CD4-positive, alpha-beta memory T cell (primary cell): ENCODE data around the gene LIX1. TPM values are rescaled to one million over a fixed set of nuclear protein-coding genes. Genes with fewer than 3 reads are reported as not detected.
A peak's percentile ranks its signal among the peaks of the same experiment; 100 is the strongest.

Experiments used
- CTCF ChIA-PET: fragments of 350-600 bp; sonication (Branson Sonifier 250); formaldehyde crosslinking; loops from one replicate; lab custom pipeline; 2021; ENCODE audit warnings: inconsistent platforms; ENCODE audit not compliant: partially characterized antibody; lab: Charles Lee
- POLR2A ChIA-PET: fragments of 350-600 bp; sonication (Branson Sonifier 250); formaldehyde crosslinking; loops from one replicate; lab custom pipeline; 2021; ENCODE audit not compliant: partially characterized antibody; lab: Charles Lee
- DNase-seq, 5 donors: peaks; one replicate each; pipeline versions ENCODE4 v3.0.0 to v3.0.0-alpha.2; 2020 to 2022; ENCODE audit warnings: mixed read lengths in 1 of 5
- H3K27ac ChIP-seq: one replicate; pipeline ENCODE4 v1.7.0; 2013; ENCODE audit warnings: low read depth, low read length
- H3K27me3 ChIP-seq: 2 replicates; pipeline ENCODE4 v1.7.0; 2013; ENCODE audit warnings: mild to moderate bottlenecking, low read length, moderate library complexity; ENCODE audit not compliant: insufficient read depth
- H3K36me3 ChIP-seq: 2 replicates; pipeline ENCODE4 v1.7.0; 2013; ENCODE audit warnings: mild to moderate bottlenecking, low read length, moderate library complexity; ENCODE audit not compliant: insufficient read depth
- H3K4me1 ChIP-seq: 2 replicates; pipeline ENCODE4 v1.7.0; 2013; ENCODE audit warnings: mild to moderate bottlenecking, low read length, moderate library complexity; ENCODE audit not compliant: insufficient read depth
- H3K4me3 ChIP-seq, 2 donors: one replicate each; pipeline ENCODE4 v1.7.0; 2013; ENCODE audit warnings: low read length in 2 of 2, mild to moderate bottlenecking in 1 of 2
- H3K9me3 ChIP-seq, 2 donors: one replicate each; pipeline ENCODE4 v1.7.0; 2013; ENCODE audit warnings: low read length in 2 of 2, control low read depth in 1 of 2; ENCODE audit not compliant: control insufficient read depth in 1 of 2
- H3K27ac Mint-ChIP-seq, 7 donors: one replicate each; pipeline ENCODE4 v1.8.0; 2020 to 2021; ENCODE audit warnings: mixed read lengths in 7 of 7, mild to moderate bottlenecking in 6 of 7, inconsistent platforms in 3 of 7, moderate library complexity in 3 of 7
- H3K27me3 Mint-ChIP-seq, 2 donors: one replicate each; pipeline ENCODE4 v1.8.0; 2020 to 2021; ENCODE audit warnings: mixed read lengths in 2 of 2
- H3K36me3 Mint-ChIP-seq, 2 donors: one replicate each; pipeline ENCODE4 v1.8.0; 2020 to 2021; ENCODE audit warnings: mixed read lengths in 2 of 2, inconsistent platforms in 1 of 2, mild to moderate bottlenecking in 1 of 2
- H3K4me1 Mint-ChIP-seq, 4 donors: one replicate each; pipeline ENCODE4 v1.8.0; 2020 to 2021; ENCODE audit warnings: mixed read lengths in 4 of 4, mild to moderate bottlenecking in 1 of 4
- H3K4me3 Mint-ChIP-seq, 8 donors: one replicate each; pipeline ENCODE4 v1.8.0; 2020 to 2021; ENCODE audit warnings: mixed read lengths in 8 of 8, mild to moderate bottlenecking in 7 of 8, moderate library complexity in 6 of 8, inconsistent platforms in 3 of 8
- H3K9me3 Mint-ChIP-seq, 8 donors: one replicate each; pipeline ENCODE4 v1.8.0; 2020 to 2021; ENCODE audit warnings: mixed read lengths in 8 of 8, mild to moderate bottlenecking in 5 of 8, inconsistent platforms in 3 of 8, moderate library complexity in 1 of 8
- intact Hi-C: fragments of 100-400 bp; cut with micrococcal nuclease; formaldehyde crosslinking; loops from one replicate; pipeline ENCODE4 v1.15.1; 2023
- polyA plus RNA-seq, 2 donors: library from polyadenylated mRNA; unstranded; fragments of 300-500 nt; fragmentation: Illumina TruSeq; gene quantifications; one replicate each; pipeline ENCODE4 v1.2.3, GENCODE V29; 2021
- total RNA-seq, 2 experiments: library from RNA; stranded (reverse); gene quantifications; one replicate each; pipeline ENCODE4 v1.2.3, GENCODE V29; 2021

LIX1 gene
- total and polyA plus RNA-seq, 4 experiments from 2014 or later = not detected

GRCh38 chr5:97164846-97165245 is 22.4 kb upstream of the LIX1 start:
- H3K27ac Mint-ChIP-seq = peak overlapping the region in 6 of 7 donors; percentile 19 to 57 (median 34)
- Histone ChIP-seq H3K27ac (no peak overlapping the region), H3K4me1 (peaks cover 12% of the 10 kb centered on the region), H3K9me3 (no peaks in the 10 kb centered on the region), H3K27me3 (no peaks in the 10 kb centered on the region), H3K36me3 (peaks cover 31% of the 10 kb centered on the region), H3K4me3 (no peak overlapping the region)
- ChIA-PET POLR2A (no interaction called here), CTCF (interaction anchor here (0.9 to 9.6 kb wide), 8 partner anchors 16 to 820 kb away, joined by 3 to 218 read pairs (median 9); partner anchors contain the start of gene ERAP2)
- H3K9me3 Mint-ChIP-seq = no peaks in the 10 kb centered on the region
- peaks cover 36 to 61% of the 10 kb centered on the region in 2 donors for H3K36me3 Mint-ChIP-seq
- peaks cover 11 to 27% (median 14%) of the 10 kb centered on the region in 4 donors for H3K4me1 Mint-ChIP-seq
- intact Hi-C loops = loop anchor here (5.0 to 10.0 kb wide), 6 partner anchors 168 to 1662 kb away; partner anchors contain the start of genes ERAP1 and RFESD
- no peak for DNase-seq
- H3K4me3 Mint-ChIP-seq = no peak overlapping the region
- no peaks in the 10 kb centered on the region for H3K27me3 Mint-ChIP-seq

- Mint-ChIP-seq H3K27ac (peak overlapping the region in 2 of 7 donors; percentile 41 to 62), H3K36me3 (peaks cover 43 to 58% of the 10 kb centered on the region in 2 donors), H3K4me1 (peaks cover 11 to 27% (median 12%) of the 10 kb centered on the region in 4 donors), H3K9me3 (peaks cover 0 to 4% (median 0%) of the 10 kb centered on the region in 8 donors), H3K4me3 (no peak overlapping the region), H3K27me3 (no peaks in the 10 kb centered on the region)
- ChIA-PET CTCF (interaction anchor here (0.7 to 9.6 kb wide), 16 partner anchors 10 to 819 kb away, joined by 3 to 218 read pairs (median 4); partner anchors contain the start of genes ERAP2 and RIOK2), POLR2A (interaction anchor here (1.5 kb wide), 1 partner anchor 413 kb away, joined by 3 read pairs; no protein-coding TSS in a partner anchor)
- H3K4me1 ChIP-seq = peaks cover 12% of the 10 kb centered on the region
- DNase-seq = no peak
- intact Hi-C loops = loop anchor here (1.0 to 10.0 kb wide), 8 partner anchors 167 to 1663 kb away; partner anchors contain the start of genes ERAP1 and RFESD
- no peaks in the 10 kb centered on the region for H3K27me3 ChIP-seq
- H3K9me3 ChIP-seq = no peaks in the 10 kb centered on the region
- peaks cover 23% of the 10 kb centered on the region for H3K36me3 ChIP-seq
- no peak overlapping the region for H3K27ac ChIP-seq
- H3K4me3 ChIP-seq = no peak overlapping the region
Measured at GRCh38 chr5:97163790-97164285, 21.4 kb upstream of the LIX1 start.

GRCh38 chr5:97163360-97163764 is 21.0 kb upstream of the LIX1 start:
- Mint-ChIP-seq H3K4me3 (no peak overlapping the region), H3K27ac (peak overlapping the region in 1 of 7 donors; percentile 62)
- POLR2A ChIA-PET = interaction anchor here (1.5 kb wide), 1 partner anchor 412 kb away, joined by 3 read pairs; no protein-coding TSS in a partner anchor

GRCh38 chr5:97162045-97162444 is 19.6 kb upstream of the LIX1 start:
- Mint-ChIP-seq H3K4me1 (peaks cover 3 to 18% (median 6%) of the 10 kb centered on the region in 4 donors), H3K9me3 (peaks cover 0 to 22% (median 16%) of the 10 kb centered on the region in 8 donors), H3K4me3 (no peak overlapping the region), H3K27ac (peak overlapping the region in 4 of 7 donors; percentile 18 to 83 (median 45)), H3K27me3 (no peaks in the 10 kb centered on the region), H3K36me3 (peaks cover 48 to 55% of the 10 kb centered on the region in 2 donors)
- ChIA-PET CTCF (interaction anchor here (0.6 to 9.6 kb wide), 64 partner anchors 8 to 817 kb away, joined by 3 to 218 read pairs (median 4); partner anchors contain the start of genes ERAP1, ERAP2 and LIX1), POLR2A (interaction anchor here (0.9 to 1.7 kb wide), 5 partner anchors 18 to 416 kb away, joined by 3 to 6 read pairs (median 3); partner anchors contain the start of gene ERAP1)
- Histone ChIP-seq H3K9me3 (peaks cover 0 to 6% of the 10 kb centered on the region in 2 donors), H3K27ac (no peak overlapping the region), H3K4me1 (peaks cover 3% of the 10 kb centered on the region), H3K4me3 (no peak overlapping the region), H3K36me3 (peaks cover 19% of the 10 kb centered on the region), H3K27me3 (no peaks in the 10 kb centered on the region)
- intact Hi-C loops = loop anchor here (1.0 to 10.0 kb wide), 9 partner anchors 165 to 1665 kb away; partner anchors contain the start of genes ERAP1 and RFESD
- peak; percentile 44 to 61 (median 59) for DNase-seq

More at GRCh38 chr5:97163360-97163764, 21.0 kb upstream of the LIX1 start:
- Mint-ChIP-seq H3K36me3 (peaks cover 42 to 58% of the 10 kb centered on the region in 2 donors), H3K4me1 (peaks cover 8 to 27% (median 12%) of the 10 kb centered on the region in 4 donors), H3K9me3 (peaks cover 0 to 9% (median 3%) of the 10 kb centered on the region in 8 donors), H3K27me3 (no peaks in the 10 kb centered on the region)
- Histone ChIP-seq H3K4me3 (no peak overlapping the region), H3K4me1 (peaks cover 12% of the 10 kb centered on the region), H3K27ac (no peak overlapping the region), H3K36me3 (peaks cover 19% of the 10 kb centered on the region), H3K27me3 (no peaks in the 10 kb centered on the region), H3K9me3 (no peaks in the 10 kb centered on the region)
- CTCF ChIA-PET = interaction anchor here (0.7 to 9.6 kb wide), 19 partner anchors 10 to 549 kb away, joined by 3 to 218 read pairs (median 4); partner anchors contain the start of genes ERAP2 and LIX1
- intact Hi-C loops = loop anchor here (1.0 to 10.0 kb wide), 8 partner anchors 166 to 1664 kb away; partner anchors contain the start of genes ERAP1 and RFESD
- peak in 4 of 5 donors; percentile 23 to 41 (median 32) for DNase-seq

GRCh38 chr5:97157689-97158088 is 15.3 kb upstream of the LIX1 start:
- Mint-ChIP-seq H3K27ac (peak overlapping the region in 1 of 7 donors; percentile 29), H3K4me3 (no peak overlapping the region), H3K9me3 (peaks cover 0 to 34% (median 24%) of the 10 kb centered on the region in 8 donors), H3K36me3 (peaks cover 33 to 45% of the 10 kb centered on the region in 2 donors), H3K27me3 (no peaks in the 10 kb centered on the region), H3K4me1 (peaks cover 0 to 4% (median 3%) of the 10 kb centered on the region in 4 donors)
- Histone ChIP-seq H3K36me3 (peaks cover 8% of the 10 kb centered on the region), H3K4me1 (no peaks in the 10 kb centered on the region), H3K27ac (no peak overlapping the region), H3K9me3 (peaks cover 0 to 6% of the 10 kb centered on the region in 2 donors), H3K27me3 (no peaks in the 10 kb centered on the region), H3K4me3 (no peak overlapping the region)
- ChIA-PET POLR2A (no interaction called here), CTCF (interaction anchor here (8.3 to 9.6 kb wide), 2 partner anchors 289 to 408 kb away, joined by 104 to 218 read pairs; no protein-coding TSS in a partner anchor)
- intact Hi-C loops = no loop called here
- no peak for DNase-seq

GRCh38 chr5:97151370-97151769 is 9.0 kb upstream of the LIX1 start:
- ChIA-PET CTCF (interaction anchor here (1.3 to 1.7 kb wide), 2 partner anchors 10 to 537 kb away, joined by 3 to 9 read pairs; no protein-coding TSS in a partner anchor), POLR2A (no interaction called here)
- Mint-ChIP-seq H3K4me3 (no peak overlapping the region), H3K9me3 (peaks cover 0 to 6% (median 2%) of the 10 kb centered on the region in 8 donors), H3K36me3 (no peaks in the 10 kb centered on the region), H3K27me3 (no peaks in the 10 kb centered on the region), H3K27ac (no peak overlapping the region), H3K4me1 (no peaks in the 10 kb centered on the region)
- H3K4me1 ChIP-seq = no peaks in the 10 kb centered on the region
- H3K27ac ChIP-seq = no peak overlapping the region
- no peaks in the 10 kb centered on the region for H3K27me3 ChIP-seq
- intact Hi-C loops = no loop called here
- no peaks in the 10 kb centered on the region for H3K9me3 ChIP-seq
- DNase-seq = no peak
- H3K4me3 ChIP-seq = no peak overlapping the region
- H3K36me3 ChIP-seq = no peaks in the 10 kb centered on the region

GRCh38 chr5:97150401-97150800 is 8.0 kb upstream of the LIX1 start:
- intact Hi-C loops = no loop called here
- no peaks in the 10 kb centered on the region for H3K27me3 Mint-ChIP-seq
- H3K4me1 ChIP-seq = no peaks in the 10 kb centered on the region
- H3K4me3 ChIP-seq = no peak overlapping the region
- no peaks in the 10 kb centered on the region for H3K36me3 ChIP-seq
- H3K4me3 Mint-ChIP-seq = no peak overlapping the region
- no peak overlapping the region for H3K27ac ChIP-seq
- no peaks in the 10 kb centered on the region for H3K4me1 Mint-ChIP-seq
- peaks cover 0 to 2% (median 0%) of the 10 kb centered on the region in 8 donors for H3K9me3 Mint-ChIP-seq
- H3K27ac Mint-ChIP-seq = no peak overlapping the region
- no peaks in the 10 kb centered on the region for H3K27me3 ChIP-seq
- ChIA-PET POLR2A (no interaction called here), CTCF (no interaction called here)
- no peaks in the 10 kb centered on the region for H3K9me3 ChIP-seq
- no peak for DNase-seq
- H3K36me3 Mint-ChIP-seq = no peaks in the 10 kb centered on the region
